Measurements from ENCODE around the gene HOOK1.

HOOK1 gene

DNA sequence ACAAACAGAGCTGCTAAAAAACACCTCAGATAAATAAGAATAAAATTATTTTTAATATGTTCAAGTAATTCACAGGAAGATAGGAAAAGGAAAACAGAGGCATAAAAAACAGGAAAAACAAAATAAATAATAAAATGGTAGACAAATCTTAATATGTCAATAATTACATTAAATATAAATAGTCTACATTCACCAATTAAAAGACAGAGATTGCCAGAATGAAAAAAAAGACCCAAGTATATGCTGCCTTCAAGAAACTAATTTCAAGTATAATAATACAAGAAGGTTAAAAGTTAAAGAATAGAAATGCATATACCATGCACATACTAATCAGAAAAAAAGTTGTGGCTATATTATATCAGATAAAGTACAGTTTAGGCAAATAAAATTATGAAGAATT lies 109.9 kb downstream of the HOOK1 start:
- TF ChIP-seq ZNF274 (IDR thresholded peaks at IDR 0.05; ENCODE audit: low read depth, low read length), result no peak

More for the DNA sequence above, 109.9 kb downstream of the HOOK1 start:
- no peak overlapping the region for H3K4me3 ChIP-seq (ENCODE audit: low read length)

All from GM08714 (cell line).